NCI-H187 treated with DMSO at 0.1 percent for 48 hours (cell line): ENCODE measurements around the gene CCDC158.
"Not testable (repeated sequence)": the region's sequence is repeated elsewhere in the genome, so short reads cannot be mapped to it uniquely, and the experiment has no call there.

ENCODE experiments used
- DNase-seq: peaks from one replicate; lab custom pipeline; 2025; lab: John Stamatoyannopoulos, UW

CCDC158 gene

DNA sequence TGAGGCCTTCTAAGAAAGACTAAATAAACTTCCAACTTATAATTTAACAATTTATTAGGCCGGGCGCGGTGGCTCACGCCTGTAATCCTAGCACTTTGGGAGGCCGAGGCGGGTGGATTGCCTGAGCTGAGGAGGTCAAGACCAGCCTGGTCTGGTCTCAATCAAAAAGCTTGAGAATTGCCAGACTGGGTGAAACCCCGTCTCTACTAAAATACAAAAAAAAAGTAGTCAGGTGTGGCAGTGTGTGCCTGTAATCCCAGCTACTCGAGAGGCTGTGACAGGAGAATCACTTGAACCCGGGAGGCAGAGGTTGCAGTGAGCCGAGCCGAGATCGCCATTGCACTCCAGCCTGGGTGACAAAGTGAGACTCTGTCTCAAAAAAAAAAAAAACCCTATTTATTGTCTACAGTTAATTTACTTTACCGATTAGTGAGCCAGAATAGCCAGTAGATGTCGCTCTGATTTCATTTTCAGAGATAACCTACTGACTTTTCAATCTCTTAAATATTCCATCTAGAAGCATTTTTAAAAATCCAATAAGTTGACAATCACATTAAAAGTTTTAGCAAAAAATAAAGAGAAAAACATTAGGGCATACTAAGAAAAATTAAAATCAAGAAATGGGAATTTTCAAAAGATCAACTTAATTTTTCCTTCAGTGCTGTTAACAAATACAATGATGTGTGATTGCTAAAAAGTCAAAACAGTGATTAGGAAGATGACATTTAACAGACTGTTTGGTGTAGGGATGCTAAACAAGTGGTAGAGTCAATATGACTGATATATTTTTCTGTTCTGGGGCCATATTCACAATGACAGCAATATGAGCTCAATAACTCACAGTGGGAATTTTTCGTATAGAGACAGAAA, 9.8 kb upstream of the CCDC158 start:
- DNase-seq: no peak

DNA sequence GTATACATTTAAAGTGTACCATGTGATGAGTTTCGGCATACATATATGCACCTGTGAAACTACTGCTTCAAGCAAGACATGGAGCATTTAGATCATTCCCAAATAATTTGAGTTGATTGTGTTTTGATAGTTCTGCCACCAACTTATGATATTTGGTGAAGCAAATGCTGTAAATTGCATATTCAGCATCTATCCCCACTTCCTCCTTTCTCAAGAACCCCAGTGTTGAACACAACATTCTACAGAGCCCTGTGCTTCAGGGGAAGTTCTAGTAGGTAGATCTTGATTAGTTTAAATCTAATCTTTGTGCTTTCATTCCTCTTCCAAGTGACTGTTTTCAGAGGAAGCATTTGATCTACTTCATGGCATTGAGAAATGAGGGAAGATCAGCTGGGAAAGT, 8.7 kb upstream of the CCDC158 start:
- DNase-seq: no peak

DNA sequence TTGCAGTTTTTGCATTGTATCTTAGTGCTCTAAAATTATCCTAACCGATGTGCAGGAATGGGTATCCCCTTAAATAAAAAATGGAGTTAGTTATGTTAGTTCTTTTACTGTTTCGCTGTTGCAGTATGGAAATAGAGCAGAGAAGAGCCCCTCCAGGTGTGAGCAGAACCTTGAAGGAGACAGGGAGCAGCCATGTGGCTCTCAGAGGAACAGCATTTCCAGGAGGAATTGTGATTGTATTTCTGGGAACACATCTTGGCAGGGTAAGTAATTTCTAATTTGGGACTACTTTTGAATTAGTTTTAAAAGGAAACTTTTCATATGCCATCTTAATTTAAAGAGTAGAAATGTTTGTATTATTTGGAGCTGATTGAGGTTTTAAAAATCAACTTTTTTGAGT, 5.3 kb upstream of the CCDC158 start:
- no peak for DNase-seq

DNA sequence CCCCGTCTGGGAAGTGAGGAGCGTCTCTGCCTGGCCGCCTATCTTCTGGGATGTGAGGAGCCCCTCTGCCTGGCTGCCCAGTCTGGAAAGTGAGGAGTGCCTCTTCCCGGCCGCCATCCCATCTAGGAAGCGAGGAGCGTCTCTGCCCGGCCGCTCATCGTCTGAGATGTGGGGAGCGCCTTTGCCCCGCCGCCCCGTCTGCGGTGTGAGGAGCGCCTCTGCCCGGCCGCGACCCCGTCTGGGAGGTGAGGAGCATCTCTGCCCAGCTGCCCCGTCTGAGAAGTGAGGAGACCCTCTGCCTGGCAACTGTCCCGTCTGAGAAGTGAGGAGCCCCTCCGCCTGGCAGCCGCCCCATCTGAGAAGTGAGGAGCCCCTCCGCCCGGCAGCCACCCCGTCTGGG, 2.2 kb upstream of the CCDC158 start:
- DNase-seq: not testable (repeated sequence)

DNA sequence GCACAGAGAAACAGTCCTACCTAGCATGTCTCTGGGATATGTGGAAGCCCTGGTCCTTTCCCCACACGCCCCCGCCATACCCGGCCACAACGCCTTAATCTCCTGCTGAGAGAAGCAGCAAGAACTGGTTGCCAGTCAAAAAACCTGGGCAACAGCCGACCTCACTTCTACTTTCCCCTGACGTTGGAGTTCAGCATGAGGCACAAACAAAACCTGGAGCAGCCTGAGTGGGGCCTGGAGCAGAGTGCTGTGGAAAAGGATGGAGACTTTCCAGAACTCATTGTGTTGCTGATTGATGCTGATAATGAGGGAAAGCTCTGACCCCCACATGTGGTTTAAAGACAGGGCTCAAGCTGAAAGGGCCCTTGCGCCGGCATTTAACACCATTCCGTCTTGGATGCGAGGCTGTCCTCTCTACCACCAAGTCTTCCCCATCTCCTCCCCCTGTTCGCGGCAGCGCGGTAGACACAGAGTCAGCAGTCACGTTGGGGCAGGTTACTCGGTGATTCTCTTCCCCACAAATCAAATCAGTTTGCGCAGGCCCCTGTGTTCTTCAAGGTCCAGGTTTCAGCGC, 666 bp downstream of the CCDC158 start:
- no peak for DNase-seq

DNA sequence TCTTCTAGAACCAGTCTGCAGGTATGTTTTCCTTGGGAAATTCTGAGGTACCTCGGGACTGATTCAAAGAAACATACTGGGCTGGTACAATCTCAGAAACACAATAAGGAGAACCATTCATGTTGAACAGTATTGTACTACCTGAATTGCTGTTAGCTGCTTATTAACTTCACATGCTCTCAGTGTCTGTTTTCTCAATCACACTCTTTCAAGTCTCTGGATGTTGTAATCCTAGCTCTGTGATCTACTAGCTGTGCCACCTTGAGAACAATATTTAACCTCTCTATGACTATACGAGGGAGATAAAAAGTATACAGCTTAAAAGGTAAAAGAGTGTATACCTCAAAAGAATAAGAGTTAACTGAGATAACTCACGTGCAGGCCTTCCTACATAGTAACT, 10.3 kb downstream of the CCDC158 start:
- DNase-seq: no peak

DNA sequence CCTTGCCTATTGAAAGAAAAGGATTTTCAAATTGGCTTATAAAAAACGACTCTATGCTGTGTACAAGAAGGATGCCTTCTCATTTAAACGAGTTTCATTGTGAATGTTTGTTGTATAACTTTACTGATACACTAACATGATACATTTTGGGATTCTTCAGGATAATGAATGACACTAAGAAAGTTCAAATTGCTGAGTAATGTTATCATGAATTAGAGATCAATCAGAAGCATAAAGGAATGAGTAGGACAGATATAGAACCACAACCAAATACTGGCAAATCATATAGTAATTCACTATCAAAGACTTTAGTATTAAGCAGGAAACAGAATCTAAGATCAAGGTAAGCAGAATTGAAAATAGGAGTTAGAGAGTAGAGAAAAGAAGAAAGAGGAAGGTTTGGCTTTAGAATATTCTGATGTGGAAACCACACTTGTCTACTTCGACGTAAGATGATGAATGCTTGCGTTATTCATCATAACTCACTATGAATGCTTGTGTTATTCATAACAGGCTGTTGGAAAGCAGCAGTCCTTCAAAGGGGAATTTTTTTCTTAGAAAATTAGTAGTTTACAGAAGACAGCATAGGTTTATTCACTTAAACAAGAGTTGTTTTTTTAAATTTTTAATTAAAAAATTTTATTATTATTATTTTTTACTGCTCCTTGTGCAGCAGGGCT, 13.4 kb downstream of the CCDC158 start:
- no peak for DNase-seq

DNA sequence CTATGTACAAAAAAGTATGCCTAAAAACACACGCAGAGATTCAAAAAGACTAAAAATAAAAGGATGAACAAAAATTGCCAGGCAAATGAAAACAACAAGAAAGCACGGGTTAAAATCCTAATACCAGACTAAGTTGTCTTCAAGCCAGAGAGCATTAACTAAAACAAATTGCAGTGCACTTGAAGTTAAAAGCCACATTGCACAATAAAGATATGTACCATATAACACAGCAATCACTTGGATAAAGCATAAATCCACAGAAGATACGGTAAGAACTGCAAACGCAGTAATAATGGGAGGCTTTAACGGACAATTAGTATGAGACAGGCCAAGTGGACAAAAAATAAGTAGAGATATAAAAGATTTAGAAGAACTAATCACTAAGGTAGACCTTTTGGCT, 14.9 kb downstream of the CCDC158 start:
- DNase-seq: no peak

DNA sequence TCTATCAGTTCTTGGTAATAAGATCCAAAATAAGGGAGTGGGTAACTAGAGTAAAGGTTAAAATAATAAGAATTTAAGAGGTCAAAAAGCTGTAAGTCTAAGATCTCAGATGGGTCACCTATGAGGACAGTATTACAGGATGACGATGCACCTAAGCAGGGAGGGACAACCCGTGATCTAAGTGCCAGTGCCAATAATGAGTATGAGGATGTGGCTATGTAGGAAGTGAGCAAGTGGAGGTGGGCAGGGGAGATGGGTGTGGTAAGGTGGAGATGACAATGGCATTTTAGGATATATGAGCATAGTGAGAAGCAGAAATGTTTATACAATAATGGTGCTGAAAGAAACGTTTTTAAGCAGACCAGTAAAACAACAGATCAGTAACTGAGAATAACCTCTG, 19.3 kb downstream of the CCDC158 start:
- no peak for DNase-seq

DNA sequence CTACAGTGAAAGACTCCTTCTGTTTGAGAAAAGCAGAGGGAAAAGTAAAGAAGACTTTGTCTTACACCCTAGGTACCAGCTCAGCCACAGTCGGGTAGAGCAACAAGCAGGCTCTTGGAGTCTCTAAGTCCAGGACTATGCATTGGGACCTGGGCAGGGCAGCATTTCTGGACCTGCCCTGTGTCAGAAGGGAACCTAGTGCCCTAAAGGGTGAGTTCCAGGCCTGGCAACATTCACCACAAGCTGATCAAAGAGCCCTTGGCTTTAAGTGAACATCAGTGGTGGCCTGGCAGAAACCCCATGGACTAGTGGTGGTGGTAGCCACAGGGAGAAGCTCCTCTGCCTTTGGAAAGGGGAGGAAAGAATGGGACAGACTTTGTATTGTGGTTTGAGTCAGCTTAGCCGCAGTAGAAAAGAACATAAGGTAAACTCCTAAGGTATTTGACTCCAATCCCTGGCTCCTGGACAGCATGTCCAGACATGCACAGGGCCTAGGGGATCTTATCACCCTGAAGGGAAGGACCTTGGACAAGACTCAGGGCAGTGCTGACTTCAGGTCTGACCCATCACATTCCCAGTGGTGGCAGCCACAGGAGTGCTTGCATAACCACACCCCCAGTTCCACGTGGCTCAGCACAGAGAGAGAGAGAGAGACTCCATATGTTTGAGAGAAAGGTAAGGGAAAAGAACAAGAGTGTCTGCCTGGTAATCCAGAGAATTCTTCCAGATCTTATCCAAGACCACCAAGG, 32.6 kb downstream of the CCDC158 start:
- no peak for DNase-seq

DNA sequence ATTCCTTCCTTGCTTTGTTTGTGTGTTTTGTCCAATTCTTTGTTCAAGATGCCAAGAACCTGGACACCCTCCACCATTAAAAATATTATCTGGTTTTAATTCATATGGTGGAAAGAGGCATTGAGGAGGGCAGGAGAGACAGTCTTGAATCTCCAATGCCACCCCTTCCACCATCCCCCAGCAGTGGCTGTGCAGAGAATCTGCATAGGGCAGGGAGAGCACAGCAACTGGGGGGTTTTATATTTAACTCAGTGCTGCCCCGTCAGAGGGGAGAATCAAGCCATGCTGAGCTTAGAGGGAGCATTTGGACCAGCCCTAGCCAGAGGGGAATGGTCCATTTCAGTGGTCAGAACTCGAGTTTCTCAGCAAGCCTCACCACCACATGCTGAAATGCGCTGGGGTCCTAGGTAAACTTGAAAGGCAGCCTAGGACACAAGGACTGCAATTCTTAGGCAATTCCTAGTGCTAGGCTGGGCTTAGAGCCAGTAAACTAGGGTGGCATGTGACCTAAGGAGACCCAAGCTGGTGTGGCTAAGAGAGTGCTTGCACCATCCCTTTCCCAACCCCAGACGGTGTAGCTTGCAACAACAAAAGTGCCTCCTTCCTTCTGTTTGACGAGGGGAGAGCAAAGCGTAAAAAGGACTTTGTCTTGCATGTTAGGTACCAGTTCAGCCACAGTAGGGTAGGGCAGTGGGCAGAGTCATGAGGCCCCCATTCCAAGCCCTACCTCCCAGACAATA, 34.2 kb downstream of the CCDC158 start:
- DNase-seq: no peak

DNA sequence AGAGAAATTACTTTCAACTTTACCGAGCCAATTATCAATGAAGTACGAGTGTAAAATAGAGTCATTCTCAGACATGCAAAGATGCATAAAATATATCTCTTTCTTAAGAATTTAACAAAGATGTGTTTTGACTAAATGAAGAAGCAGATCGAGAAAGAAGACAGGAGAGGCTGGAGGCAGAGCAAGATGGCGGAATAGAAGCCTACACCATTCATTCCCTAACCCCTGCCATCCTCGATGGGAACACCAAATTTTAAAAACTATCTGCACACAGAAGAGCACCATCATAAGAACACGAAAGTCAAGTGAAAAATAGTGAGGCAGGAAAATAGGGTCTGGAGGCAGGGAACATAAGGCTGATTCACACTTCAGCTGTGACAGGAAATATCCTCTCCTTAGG, 35.0 kb downstream of the CCDC158 start:
- no peak for DNase-seq

DNA sequence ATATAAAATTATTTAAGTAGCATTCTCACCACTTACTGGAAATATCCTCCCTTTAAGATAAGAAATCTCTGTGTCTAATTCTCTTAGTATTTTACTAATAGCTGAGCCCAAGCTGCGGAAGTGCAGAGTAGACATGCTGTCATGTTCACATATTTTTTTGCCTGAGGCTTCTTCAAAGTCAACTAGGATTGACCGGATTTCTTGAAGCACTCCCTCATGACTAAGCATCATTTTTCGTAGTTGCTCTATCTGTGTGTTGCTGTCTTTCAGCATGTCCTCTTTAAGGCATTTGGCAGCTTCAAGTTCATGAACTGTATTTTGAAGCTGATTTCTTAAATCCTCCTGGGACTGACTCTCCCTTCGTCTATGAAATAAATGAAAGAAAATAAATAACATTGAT, 36.9 kb downstream of the CCDC158 start:
- no peak for DNase-seq

DNA sequence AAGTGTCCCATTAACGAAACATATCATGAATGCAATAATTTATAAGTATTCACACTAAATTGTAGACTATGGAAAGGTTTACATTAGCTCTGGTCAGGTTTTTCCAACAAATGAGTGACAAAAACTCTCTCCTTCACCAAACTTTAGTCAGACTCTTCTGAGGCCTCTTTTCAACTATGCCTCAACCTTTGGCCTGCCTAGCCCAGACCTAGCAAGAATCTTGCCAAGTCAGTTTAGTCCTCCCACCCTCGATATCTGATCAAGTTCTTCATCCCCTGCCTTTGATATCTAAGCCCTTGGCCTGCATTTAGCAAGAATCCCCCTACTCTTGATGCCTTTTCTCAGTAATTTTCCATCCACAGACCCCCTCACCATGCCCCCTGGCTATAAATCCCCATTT, 37.9 kb downstream of the CCDC158 start:
- DNase-seq: no peak

DNA sequence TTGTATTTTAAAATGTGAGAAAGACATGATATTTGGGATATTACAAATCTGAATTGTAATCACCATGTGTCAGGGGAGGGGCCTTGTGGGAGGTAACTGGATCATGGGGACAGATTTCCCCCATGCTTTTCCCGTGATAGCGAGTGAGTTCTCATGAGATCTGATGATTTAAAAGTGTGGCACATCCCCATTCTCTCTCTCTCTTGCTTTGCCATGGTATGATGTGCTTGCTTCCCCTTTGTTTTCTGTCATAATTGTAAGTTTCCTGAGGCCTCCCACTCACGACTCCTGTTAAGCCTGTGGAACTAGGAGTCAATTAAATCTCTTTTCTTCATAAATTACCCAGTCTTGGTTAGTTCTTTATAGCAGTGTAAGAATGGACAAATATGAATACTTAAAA, 39.0 kb downstream of the CCDC158 start:
- DNase-seq: no peak

DNA sequence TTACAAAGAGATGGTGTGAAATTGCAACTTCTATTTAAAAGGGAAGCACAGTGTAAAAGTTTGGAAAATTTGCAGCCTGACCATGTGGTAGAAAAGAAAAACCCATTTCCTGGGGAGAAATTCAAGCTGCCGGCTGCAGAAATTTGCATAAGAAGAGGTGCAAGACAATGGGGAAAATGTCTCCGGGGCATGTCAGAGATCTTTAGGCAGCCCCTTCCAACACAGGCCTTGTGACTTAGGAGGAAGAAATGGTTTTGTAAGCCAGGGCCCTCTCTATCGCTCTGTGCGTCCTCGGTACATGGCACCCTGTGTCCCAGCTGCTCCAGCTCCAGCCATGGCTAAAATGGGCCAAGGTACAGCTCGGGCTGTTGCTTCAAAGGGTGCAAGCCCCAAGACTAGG, 40.4 kb downstream of the CCDC158 start:
- DNase-seq: no peak

DNA sequence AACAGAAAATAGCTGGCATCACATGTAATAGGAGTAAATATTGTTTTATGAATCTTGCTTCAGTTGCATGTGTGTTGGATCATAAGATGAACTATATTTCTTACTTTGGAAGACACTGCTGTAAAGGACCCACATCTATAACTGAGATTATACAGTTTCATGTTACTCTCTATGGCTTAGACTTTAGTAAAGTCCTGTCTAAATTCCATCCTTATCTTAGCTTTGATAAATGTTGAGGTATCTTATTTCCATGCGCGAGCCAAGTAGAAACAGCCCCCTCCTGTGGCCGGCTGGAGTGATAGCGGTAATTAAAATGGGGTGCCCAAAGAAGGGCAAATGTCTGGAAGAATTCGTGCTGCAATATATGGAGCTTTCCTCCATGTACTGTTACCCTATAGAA, 43.0 kb downstream of the CCDC158 start:
- no peak for DNase-seq

DNA sequence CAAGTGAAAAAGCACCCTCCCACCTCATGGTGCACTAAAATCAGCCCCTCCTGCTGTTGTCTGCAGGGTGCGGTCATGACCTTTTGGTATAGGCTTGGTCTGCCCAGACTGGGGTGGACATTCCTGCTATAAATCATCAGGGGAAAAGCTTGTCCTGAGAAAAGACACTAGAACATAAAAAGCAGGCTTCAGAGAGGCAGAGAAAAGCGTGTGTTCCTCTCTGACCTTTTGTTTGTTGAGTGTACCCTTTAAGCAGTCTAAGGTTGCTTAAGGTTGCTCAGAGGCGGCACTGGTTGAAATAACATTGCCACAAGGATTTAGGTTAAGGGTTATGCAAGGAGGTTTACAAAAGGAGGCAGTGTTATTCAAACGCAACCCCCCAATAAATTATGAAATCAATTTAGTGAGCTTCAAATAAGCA, 43.5 kb downstream of the CCDC158 start:
- DNase-seq: no peak

DNA sequence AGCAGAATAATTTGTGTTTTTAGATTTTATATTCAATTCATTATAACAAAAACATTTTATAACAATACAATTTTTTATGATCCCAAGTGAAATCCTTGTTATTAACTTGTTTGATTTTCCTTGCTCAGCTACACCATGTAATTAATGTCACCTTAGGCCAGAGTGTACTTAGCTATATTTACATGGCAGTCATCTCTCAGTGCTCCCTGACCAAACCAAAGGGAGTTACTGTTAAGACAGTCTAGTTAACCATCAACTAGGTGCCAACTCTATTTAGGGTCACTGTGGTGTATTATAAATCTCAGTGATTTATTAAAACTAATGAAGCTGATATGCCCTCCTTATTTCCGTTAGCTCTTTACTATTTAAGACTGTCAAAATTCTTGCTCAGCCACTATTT, 44.4 kb downstream of the CCDC158 start:
- no peak for DNase-seq

DNA sequence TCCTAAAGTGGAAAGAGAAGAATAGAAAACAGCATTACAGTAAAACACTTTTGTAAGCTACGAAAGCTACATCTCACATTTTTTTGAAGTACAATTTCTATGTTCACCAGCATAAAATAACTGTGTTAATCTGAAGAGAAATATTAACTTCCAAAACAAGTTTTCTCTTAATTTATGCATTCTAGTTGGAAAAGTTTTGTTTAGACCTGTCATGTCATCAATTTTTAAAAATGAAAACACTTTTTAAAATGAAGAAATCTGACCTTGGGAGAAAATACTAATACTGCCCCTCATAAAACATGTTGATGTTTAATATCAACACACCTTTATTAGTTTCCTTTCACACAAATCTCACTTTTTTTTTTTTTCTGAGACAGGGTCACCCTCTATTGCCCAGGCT, 45.2 kb downstream of the CCDC158 start:
- DNase-seq: no peak

DNA sequence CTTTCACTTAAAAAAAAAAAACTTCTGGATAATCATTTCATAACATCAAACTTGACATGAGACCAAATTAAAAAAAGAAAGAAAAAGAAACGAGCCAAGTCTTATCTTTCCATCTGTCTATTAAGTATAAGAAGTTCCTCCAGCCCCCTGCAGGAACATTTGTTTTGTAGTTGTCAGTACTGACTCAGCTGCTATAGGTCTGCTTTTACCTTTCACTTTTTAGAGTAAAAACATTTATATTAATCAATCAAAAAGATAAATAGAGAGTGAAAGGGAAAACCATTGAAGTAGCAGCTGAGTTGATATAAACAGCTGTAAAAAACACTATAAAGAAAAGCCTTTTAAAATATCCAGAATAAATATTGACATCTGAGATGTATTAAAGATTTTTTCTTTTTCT, 46.1 kb downstream of the CCDC158 start:
- DNase-seq: no peak
